Measurements from ENCODE around the gene SLC7A4. TPM values are rescaled to one million over a fixed set of nuclear protein-coding genes. Genes with fewer than 3 reads are reported as not detected.

SLC7A4 gene
- total RNA-seq, 4 donors from 2014 or later: 0.45 to 0.54 TPM; not detected in 2

GRCh38 chr22:21077884-21078508, 45.6 kb upstream of the SLC7A4 start:
- WGBS, 2 donors: 71 to 74% methylated on average over 15 to 16 of the region's 16 CpGs
- TF ChIP-seq POLR2A (IDR thresholded peaks at IDR 0.05) (no peak), CTCF (IDR thresholded peaks at IDR 0.05) (no peak)
- Histone ChIP-seq H3K9me3 (no peaks in the 10 kb centered on the region), H3K36me3 (no peaks in the 10 kb centered on the region), H3K27ac (no peak overlapping the region), H3K27me3 (no peaks in the 10 kb centered on the region), H3K4me3 (replicated peaks in 1 of 3) (no peak overlapping the region), H3K4me1 (no peaks in the 10 kb centered on the region)
- no peak for DNase-seq
- intact Hi-C loops (cut with DNase I): no loop called here

- no peak for DNase-seq
- intact Hi-C loops (cut with DNase I): no loop called here
- H3K36me3 ChIP-seq: no peaks in the 10 kb centered on the region
- H3K4me3 ChIP-seq (replicated peaks in 1 of 3): no peak overlapping the region
- no peak for TF ChIP-seq POLR2A (IDR thresholded peaks at IDR 0.05)
- TF ChIP-seq CTCF (IDR thresholded peaks at IDR 0.05): no peak
- H3K27me3 ChIP-seq: no peaks in the 10 kb centered on the region
- WGBS, 2 donors: 79 to 85% methylated on average over 19 to 21 of the region's 21 CpGs
- no peaks in the 10 kb centered on the region for H3K9me3 ChIP-seq
- no peaks in the 10 kb centered on the region for H3K4me1 ChIP-seq
- no peak overlapping the region for H3K27ac ChIP-seq
Measured at GRCh38 chr22:21076912-21077625, 44.7 kb upstream of the SLC7A4 start.

GRCh38 chr22:21075516-21076138, 43.3 kb upstream of the SLC7A4 start:
- Histone ChIP-seq H3K27me3 (no peaks in the 10 kb centered on the region), H3K9me3 (no peaks in the 10 kb centered on the region), H3K36me3 (no peaks in the 10 kb centered on the region), H3K4me3 (replicated peaks in 1 of 3) (no peak overlapping the region), H3K4me1 (no peaks in the 10 kb centered on the region), H3K27ac (no peak overlapping the region)
- WGBS, 2 donors: 86 to 88% methylated on average over 14 of the region's 14 CpGs
- TF ChIP-seq CTCF (IDR thresholded peaks at IDR 0.05) (no peak), POLR2A (IDR thresholded peaks at IDR 0.05) (no peak)
- DNase-seq: no peak
- intact Hi-C loops (cut with DNase I): no loop called here

GRCh38 chr22:21074102-21074715, 41.8 kb upstream of the SLC7A4 start:
- WGBS, 2 donors: 73 to 76% methylated on average over 3 to 7 of the region's 7 CpGs
- intact Hi-C loops (cut with DNase I): no loop called here
- no peak for TF ChIP-seq POLR2A (IDR thresholded peaks at IDR 0.05)
- no peak for TF ChIP-seq CTCF (IDR thresholded peaks at IDR 0.05)
- DNase-seq: no peak
- H3K9me3 ChIP-seq: no peaks in the 10 kb centered on the region
- no peak overlapping the region for H3K27ac ChIP-seq
- no peak overlapping the region for H3K4me3 ChIP-seq (replicated peaks in 1 of 3)
- no peaks in the 10 kb centered on the region for H3K4me1 ChIP-seq
- no peaks in the 10 kb centered on the region for H3K36me3 ChIP-seq
- no peaks in the 10 kb centered on the region for H3K27me3 ChIP-seq

All from thyroid gland (tissue), 4 donors.